Activated T-cell treated with anti-CD3 and anti-CD28 coated beads for 4 hours (primary cell): ENCODE results near the gene PAGR1.
"Not testable (repeated sequence)": the region's sequence is repeated elsewhere in the genome, so short reads cannot be mapped to it uniquely, and the experiment has no call there.

ENCODE experiments used
- DNase-seq: peaks from one replicate; pipeline ENCODE4 v3.0.0-alpha.2; 2020

Gene PAGR1

DNA sequence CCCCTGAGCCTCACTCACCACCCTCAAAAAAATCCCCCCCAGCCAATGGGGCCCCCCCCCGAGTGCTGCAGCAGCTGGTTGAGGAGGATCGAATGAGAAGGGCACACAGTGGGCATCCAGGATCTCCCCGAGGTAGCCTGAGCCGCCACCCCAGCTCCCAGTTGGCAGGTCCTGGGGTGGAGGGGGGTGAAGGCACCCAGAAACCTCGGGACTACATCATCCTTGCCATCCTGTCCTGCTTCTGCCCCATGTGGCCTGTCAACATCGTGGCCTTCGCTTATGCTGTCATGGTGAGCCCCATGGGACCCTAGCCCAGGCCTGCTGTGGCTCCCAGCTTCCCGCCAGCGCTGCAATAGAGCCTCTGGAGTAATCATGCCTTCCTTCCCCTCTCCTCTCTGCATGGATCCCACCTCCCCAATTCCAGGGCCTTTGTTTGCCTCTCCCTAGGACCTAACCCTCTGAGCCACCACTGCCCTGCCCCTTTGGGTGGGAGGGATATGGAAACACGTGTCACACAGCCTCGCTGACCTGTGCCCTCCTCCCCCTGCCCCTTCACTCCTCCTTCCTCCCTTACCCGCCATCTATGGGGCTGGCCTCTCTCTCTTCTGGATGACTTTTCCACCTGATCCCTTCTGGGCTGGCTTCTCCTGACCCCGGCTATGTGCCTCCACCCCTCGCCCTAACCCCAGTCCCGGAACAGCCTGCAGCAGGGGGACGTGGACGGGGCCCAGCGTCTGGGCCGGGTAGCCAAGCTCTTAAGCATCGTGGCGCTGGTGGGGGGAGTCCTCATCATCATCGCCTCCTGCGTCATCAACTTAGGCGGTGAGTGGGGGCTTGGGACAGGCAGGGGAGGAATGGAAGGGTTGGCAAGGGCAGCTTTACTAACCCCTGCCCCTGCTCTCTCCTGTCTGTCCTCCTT lies 2.0 kb upstream of the PAGR1 start:
- no peak for DNase-seq

DNA sequence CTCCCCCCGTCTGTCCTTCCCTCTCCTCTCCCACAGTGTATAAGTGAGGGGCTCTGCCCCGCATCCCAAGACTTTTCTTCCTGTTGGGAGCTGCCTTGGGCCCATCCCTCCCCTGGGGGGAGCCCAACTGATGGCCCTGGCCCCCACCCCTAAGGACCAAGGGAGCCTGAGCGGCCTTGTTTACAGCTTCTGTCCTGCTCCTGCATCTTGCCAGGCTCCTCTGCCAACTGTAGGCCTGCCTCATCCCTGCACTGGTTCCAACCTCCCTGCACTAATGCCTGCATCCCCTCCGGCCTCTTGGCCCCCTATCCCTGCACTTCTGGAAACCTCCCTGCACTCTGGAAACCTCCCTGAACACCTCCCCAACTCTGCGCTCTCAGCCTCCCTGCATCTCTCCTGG lies 1.4 kb upstream of the PAGR1 start:
- DNase-seq, result no peak

DNA sequence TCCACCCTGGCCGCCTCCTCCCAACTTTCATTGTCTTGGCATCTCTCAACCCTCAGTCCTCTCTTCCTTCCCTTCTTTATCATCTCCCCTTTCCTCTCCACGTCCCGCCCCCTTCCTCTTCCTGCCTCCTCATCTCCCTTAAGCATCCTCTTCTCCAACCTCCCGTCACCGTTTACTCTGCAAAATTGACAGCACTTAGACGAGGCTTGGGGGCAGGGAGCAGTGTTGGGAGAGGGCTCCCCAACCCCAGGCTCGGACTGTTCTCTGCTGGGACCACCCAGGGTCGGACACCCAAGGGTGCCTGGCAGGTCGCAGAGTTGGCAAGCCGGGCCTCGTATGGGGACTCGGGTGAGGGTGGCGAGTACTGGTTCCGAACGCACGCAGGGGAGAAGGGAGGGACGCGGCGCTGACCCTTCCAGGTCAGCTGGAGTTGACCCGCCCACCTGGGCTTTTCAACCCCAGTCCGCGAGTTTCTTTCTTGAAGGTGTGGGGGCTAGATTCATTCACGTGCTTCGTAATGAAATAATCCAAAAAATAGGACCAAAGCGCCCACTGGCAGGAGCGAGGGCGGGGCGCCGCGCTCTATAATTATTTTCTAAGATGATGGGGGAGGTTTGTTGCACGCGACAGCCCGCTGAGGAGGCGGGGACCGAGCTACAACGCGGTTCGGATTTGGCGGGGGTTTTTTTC lies 775 bp upstream of the PAGR1 start:
- DNase-seq, result no peak

DNA sequence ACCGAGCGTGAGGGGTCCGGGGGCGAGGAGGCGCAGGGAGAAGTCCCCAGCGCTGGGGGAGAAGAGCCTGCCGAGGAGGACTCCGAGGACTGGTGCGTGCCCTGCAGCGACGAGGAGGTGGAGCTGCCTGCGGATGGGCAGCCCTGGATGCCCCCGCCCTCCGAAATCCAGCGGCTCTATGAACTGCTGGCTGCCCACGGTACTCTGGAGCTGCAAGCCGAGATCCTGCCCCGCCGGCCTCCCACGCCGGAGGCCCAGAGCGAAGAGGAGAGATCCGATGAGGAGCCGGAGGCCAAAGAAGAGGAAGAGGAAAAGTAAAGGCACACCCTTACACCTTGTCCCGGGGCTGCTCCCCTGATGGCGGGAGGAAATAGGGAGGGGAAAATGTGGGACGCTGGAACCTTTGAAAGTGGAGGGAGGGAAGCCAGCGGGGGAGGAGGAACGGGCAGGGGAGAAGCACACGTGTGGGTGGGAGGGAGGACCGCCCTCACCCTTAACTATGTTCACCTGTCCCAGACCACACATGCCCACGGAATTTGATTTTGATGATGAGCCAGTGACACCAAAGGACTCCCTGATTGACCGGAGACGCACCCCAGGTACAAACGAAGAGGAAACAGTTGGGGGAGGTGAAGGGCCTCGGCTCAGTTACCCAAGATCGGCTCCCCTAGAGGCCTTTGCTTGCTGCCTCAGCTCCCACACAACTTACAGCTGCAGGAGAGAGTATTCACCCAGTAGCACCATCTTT lies 916 bp downstream of the PAGR1 start:
- no peak for DNase-seq

DNA sequence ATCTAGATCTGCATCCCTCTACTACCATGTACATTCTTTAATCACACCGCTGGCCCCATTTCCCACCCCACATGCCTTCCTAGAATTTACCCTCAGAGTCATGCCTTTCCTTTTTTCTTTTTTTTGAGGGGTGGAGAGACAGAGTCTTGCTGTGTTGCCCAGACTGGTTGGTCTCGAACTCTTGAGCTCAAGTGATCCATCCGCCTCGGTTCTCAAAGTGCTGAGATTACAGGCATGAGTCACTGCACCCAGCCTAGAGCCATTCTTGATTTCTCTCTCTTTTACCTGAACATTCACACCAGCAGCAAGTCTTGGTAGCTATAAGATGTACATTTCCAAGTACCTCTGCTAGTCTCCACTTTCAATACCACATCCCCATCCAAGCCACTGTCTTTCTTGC lies 2.1 kb downstream of the PAGR1 start:
- no peak for DNase-seq

DNA sequence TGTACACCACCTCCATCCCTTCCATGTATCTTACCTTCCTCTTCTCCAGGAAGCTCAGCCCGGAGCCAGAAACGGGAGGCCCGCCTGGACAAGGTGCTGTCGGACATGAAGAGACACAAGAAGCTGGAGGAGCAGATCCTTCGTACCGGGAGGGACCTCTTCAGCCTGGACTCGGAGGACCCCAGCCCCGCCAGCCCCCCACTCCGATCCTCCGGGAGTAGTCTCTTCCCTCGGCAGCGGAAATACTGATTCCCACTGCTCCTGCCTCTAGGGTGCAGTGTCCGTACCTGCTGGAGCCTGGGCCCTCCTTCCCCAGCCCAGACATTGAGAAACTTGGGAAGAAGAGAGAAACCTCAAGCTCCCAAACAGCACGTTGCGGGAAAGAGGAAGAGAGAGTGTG lies 3.6 kb downstream of the PAGR1 start:
- no peak for DNase-seq

DNA sequence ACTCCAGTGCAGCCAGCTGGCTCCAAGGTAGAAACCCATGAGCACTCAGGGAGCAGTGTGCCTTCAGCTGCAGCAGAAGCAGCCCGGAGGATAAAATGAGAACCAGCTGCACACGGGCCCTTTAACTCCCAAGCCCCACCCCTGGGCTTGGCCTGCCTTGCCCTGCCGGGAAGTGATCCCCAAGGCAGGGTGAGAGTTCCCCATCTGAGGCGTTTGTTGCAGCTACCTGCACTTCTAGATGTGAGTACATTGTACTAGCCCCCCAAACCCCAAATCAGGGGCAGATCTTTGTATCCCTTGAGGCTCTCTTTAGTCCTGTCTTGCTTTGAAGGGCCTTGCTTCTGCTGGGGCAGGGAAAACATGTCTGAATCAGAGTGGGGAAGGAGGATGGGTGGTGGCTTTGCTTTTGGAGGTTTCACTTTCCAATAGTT lies 4.3 kb downstream of the PAGR1 start, which contains the start of gene MVP:
TSS of gene MVP (plus strand) at position 192 of the 431 bp plus-strand sequence. CDS start 10,088 bp downstream, outside the sequence.
- no peak for DNase-seq

DNA sequence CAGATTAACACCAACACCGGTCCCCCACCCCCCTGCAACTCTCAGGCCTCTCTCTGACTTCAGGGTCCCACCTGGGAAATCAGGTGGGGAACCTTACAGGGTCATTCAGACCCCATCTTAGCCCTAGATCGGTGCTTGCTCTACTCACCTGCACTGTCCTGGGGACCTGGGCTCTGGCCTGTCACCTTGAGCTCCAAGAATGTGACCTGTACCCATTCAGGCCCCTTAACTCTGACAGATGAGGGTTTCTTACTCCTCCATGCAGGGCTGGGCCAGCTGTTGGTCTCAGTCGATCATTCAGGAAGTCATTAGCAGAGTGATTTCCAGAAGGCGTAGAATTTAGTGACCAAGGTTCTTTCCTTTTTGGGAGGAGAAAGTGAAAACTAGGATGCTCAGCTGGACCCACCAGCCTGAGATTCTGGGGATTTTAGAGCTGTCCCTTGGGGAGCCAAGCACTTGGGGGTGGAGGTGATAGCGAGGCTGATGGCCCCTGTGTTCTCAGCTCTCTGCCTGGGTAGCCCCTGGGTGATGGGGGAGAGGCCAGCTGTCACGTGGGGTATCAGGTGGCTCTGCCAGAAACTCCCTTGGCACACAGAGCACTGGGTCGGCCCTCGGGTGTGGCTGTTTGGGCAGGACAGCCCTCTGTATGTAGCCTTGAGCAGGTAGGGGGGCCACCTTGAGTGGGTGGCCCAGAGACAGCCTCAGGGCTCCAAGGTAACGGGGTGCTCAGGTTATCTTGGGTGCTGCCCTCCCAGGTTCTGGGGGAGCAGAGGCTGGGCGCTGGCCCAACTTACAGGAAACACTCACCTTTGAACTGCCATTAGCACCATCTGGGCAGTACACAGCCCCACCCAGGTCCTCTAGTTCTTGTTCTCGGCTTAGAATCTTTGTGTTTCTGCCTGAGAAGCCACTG lies 5.0 kb downstream of the PAGR1 start:
- DNase-seq, result no peak

DNA sequence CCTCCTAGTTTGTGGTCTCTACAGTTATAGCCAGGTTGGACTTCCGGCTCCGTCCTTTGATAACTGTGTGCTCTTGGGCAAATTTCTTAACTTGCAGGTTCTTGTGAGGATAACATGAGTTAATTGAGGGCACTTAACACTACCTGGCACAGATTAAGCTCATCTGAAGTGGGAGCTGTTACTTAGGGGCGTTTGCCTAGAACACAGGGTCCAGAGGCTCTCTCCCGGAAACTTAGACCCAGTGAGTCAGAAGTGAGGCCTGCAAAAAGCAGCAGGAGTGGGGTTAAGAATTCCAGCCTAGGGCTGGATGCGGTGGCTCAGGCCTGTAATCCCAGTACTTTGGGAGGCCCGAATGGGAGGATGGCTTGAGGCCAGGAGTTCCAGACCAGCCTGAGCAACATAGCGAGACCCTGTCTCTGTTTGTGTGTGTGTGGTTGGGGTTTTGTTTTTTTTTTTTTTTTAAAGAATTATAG lies 5.7 kb downstream of the PAGR1 start:
- no peak for DNase-seq

DNA sequence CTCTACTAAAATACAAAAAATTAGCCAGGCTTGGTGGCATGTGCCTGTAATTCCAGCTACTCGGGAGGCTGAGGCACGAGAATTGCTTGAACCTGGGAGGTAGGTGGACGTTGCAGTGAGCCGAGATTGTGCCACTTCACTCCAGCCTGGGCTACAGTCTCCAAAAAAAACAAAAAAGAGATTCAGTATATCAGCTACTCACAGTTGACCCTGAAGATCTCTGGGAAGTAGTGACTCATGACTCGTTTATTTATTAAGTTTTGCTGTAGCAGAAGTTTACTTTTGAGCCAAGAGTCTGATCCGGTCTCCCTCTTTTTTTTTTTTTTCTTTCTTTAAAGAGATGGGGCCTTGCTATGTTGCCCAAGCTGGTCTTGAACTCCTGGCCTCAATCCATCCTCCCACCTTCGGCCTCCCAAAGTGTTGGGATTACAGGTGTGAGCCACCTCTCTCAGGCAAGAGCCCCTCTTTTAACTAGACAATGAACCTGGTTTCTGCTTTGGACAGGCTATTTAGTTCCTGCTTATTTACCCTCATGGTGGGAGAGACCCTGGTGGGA lies 8.7 kb downstream of the PAGR1 start:
- no peak for DNase-seq

DNA sequence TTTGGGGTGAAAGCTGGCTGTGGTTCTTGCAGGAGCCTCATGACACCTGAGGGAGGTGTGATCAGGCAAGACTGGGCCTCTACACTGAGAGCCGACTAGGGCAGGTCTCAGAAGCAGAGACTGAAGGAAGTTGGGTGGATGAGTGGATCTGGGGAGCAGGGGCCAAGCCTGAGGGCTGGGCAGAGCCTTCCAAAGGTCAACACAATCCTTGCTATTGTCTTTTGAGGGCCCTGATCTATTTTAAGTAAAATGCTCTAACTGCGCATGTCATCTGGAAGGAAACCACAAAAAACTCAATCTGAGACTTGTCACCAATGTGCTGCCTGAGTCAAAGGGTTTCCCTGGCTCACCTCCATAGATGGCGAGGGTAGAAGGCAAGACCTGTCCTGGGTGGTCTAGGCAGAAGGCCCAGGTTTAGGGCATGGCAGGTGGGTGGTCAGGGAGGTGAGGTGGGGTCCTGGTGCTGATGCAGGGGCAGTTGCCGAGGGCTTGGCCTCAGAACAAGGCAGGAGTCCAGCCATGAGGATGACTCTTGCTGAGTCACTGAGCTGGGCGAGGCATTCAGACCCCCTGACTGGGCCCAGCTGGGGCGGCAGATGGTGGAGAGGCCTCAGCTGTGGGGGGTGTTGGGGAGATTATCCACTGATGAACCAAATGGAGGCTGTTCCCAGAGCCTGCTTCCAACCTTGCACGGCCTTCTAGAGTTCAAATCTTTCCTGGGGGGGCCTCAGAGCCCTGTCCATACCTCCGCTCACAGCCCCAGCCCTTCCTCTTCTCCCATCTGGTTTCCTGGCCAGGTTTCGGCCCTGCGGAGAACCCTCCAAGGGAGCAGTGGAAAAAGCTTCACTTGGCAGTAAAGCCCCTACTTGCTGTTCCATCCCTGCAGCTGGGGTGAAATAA lies 9.4 kb downstream of the PAGR1 start:
- DNase-seq, result no peak

DNA sequence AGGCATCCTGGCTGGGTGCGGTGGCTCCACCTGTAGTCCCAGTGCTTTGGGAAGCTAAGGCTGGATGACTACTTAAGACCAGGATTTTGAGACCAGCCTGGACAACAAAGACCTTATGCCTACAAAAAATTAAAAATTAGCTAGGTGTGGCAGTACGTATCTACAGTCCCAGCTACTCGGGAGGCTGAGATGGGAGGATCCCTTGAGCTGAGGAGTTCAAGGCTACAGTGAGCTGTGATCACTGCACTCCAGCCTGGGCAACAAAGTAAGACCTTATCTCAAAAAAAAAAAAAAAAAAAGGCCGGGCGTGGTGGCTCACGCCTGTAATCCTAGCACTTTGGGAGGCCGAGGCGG lies 10.4 kb downstream of the PAGR1 start:
- DNase-seq, result no peak

DNA sequence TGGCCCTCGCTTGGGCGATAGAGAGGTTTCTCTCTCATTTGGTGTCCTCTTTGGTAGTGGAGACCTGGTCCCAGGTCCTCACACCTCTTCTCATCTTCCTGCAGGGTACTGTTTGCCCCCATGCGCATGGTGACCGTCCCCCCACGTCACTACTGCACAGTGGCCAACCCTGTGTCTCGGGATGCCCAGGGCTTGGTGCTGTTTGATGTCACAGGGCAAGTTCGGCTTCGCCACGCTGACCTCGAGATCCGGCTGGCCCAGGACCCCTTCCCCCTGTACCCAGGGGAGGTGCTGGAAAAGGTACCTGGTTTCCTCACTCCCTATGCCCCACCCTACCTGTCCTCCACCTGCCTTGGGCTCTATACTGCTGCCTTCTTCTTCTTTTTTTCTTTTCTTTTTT lies 14.8 kb downstream of the PAGR1 start:
- no peak for DNase-seq

DNA sequence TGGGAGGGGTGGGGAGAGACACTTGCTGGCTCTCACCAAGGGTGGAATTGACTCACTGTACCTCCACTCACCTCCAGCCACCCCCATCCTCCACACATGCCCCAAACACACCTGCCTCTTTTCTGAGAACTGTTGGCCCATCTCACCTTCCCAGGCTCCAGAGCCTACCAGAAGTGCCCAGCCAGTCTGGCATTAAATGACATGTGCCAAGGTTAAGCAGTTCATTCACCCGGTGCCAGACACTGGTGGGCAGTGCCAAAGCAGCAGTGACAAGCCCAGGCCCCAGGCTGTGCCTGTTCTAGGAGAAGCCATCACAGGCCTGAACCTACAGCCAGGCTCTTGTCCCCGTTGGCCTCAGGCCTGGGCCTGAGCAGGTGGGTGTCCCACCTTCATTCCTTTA lies 15.5 kb downstream of the PAGR1 start:
- DNase-seq, result no peak

DNA sequence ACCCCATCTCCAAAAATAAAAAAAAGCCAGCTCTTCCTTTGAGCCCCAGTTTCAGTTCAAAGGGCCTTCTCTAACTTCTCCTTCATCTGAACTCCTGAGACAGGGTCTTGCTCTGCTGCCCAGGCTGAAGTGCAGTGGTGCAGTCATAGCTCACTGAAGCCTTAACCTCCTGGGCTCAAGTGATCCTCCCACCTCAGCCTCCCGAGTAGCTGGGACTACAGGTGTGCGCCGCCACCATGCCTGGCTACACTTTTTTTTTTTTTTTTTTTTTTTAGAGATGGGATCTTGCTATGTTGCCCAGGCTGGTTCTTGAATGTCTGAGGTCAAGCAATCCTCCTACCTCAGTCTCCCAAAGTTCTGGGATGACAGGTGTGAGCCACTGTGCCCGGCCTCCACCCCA lies 17.3 kb downstream of the PAGR1 start:
- DNase-seq, result not testable (repeated sequence)

DNA sequence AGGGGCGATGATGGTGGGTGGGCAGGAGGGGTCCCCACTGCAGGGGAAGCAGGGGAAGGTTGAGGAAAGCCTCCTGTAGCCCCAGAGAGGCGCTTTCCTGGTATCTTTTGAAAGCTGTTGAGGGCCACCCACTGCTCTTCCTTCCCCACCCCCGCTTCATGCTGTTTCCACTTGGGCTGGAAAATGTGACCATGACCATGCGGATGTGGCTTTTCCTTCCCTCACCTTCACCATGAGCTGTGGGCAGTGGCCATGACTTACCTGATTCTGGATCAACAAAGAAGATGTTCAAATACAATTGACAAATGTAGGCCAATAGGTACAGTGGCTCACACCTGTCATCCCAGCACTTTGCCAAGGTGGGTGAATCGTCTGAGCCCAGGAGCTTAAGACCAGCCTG lies 18.1 kb downstream of the PAGR1 start:
- DNase-seq, result no peak

DNA sequence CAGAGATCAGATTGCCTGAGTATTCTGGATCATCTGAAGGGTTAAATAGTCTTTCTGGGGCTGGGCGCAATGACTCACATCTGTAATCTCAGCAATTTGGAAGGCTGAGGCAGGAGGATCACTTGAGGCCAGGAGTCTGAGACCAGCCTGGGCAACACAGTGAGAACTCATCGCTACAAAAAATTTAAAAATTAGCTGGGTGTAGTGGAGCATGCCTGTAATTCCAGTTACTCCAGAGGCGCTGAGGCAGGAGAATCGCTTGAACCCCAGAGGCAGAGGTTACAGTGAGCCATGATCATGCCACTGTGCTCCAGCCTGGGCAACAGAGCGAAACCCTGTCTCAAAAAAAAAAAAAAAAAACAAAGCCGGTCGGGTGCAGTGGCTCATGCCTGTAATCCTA lies 20.0 kb downstream of the PAGR1 start:
- DNase-seq, result no peak

DNA sequence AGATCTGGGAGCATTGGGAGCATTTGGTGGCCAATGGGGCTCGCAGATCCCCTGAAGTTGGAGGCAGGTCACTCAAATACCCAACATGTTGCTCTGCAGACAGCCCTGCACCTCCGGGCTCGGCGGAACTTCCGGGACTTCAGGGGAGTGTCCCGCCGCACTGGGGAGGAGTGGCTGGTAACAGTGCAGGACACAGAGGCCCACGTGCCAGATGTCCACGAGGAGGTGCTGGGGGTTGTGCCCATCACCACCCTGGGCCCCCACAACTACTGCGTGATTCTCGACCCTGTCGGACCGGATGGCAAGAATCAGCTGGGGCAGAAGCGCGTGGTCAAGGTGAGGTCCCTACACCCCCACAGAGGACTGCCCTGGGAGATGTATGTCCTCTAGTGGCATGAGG lies 20.7 kb downstream of the PAGR1 start:
- no peak for DNase-seq

DNA sequence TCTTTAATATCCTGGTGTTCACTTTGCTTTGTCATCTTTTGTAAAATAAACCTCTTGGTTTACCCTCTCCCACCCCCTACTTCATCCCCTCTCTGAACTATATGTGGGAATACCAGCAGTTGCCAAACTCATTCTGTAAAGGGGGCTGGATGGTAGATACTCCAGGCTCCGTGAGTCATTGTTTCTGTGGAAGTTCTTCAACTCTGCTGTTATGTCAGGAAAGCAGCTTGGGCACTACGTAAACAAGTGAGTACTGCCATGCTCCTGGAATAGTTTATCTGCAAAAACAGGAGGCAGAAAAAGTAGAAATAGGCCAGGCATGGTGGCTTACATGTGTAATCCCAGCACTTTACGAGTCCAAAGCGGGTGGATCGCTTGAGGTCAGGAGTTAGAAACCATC lies 21.9 kb downstream of the PAGR1 start:
- DNase-seq, result no peak

DNA sequence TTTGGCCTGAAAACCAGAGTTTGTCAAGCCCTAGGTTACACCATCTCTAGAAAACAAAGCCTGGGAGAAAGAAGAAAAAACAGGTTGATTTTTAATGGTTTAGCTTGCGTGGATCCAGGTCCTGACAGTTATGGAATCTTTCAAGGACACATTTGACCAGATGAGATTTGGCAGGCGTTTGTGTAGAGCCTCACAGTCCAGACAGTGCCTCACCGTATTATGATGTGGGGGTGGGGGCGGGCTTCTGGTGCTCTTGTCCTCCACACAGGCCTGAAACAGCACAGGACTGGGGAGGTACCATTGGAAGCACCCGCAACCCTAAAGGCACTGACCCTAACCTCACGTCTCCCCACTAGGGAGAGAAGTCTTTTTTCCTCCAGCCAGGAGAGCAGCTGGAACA lies 23.9 kb downstream of the PAGR1 start:
- DNase-seq, result no peak

DNA sequence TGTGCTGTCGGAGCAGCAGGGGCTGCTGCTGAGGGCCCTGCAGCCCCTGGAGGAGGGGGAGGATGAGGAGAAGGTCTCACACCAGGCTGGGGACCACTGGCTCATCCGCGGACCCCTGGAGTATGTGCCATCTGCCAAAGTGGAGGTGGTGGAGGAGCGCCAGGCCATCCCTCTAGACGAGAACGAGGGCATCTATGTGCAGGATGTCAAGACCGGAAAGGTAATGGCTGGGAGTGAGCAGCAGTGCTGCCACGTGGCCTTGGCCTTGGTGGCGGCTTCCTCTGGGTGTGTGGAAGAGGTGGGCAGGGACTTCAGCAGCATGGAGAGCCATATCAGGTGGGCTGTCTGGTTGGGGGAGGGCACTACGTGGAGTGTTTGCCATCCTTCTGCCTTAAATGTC lies 24.3 kb downstream of the PAGR1 start:
- no peak for DNase-seq
